HepG2 (cell line): ENCODE results near the gene HYAL2. TPM values are rescaled to one million over a fixed set of nuclear protein-coding genes. Genes with fewer than 3 reads are reported as not detected.
A peak's percentile ranks its signal among the peaks of the same experiment; 100 is the strongest.

Source experiments
- ATF2 ChIP-seq: sonication (generic); formaldehyde crosslinking; IDR thresholded peaks from 2 replicates; pipeline ENCODE4 v1.4.0; 2020; ENCODE audit warnings: missing genetic modification reagents
- ATF6 ChIP-seq: sonication (generic); formaldehyde crosslinking; conservative IDR thresholded peaks from 2 replicates; pipeline ENCODE4 v1.4.0; 2020; ENCODE audit warnings: missing genetic modification reagents
- ETS1 ChIP-seq: sonication (generic); formaldehyde crosslinking; IDR thresholded peaks from 2 replicates; pipeline ENCODE4 v1.4.0; 2020; ENCODE audit warnings: missing genetic modification reagents
- ETV5 ChIP-seq: IDR thresholded peaks from 2 replicates; pipeline ENCODE4 v1.6.1; 2018; ENCODE audit warnings: missing biosample characterization, missing genetic modification reagents, inconsistent platforms, borderline replicate concordance
- FOXK2 ChIP-seq: fragments of 450-650 bp; IDR thresholded peaks from 2 replicates; pipeline ENCODE4 v1.6.1; 2016
- GABPB1 ChIP-seq: IDR thresholded peaks from 2 replicates; pipeline ENCODE4 v1.6.1; 2016; ENCODE audit warnings: mild to moderate bottlenecking, missing genetic modification reagents, moderate library complexity, missing compliant biosample characterization
- JARID2 ChIP-seq: sonication (generic); formaldehyde crosslinking; IDR thresholded peaks from 2 replicates; pipeline ENCODE4 v1.8.1; 2023; ENCODE audit warnings: missing genetic modification reagents, inconsistent platforms; ENCODE audit not compliant: insufficient replicate concordance
- KLF16 ChIP-seq, 2 experiments: sonication (generic) in 1 of 2; formaldehyde crosslinking in 1 of 2; IDR thresholded peaks; 2 replicates each; pipeline versions ENCODE4 v1.6.1 to v1.8.0; 2016 to 2023; ENCODE audit warnings: missing genetic modification reagents in 2 of 2, missing compliant biosample characterization in 1 of 2
- MED8 ChIP-seq: sonication (generic); formaldehyde crosslinking; IDR thresholded peaks from 2 replicates; pipeline ENCODE4 v1.8.1; 2023; ENCODE audit warnings: mild to moderate bottlenecking, missing genetic modification reagents; ENCODE audit not compliant: insufficient replicate concordance
- MIER3 ChIP-seq: IDR thresholded peaks from 2 replicates; pipeline ENCODE4 v1.6.1; 2016; ENCODE audit warnings: missing compliant biosample characterization, borderline replicate concordance
- RCOR2 ChIP-seq: IDR thresholded peaks from 2 replicates; pipeline ENCODE4 v1.6.1; 2016; ENCODE audit warnings: missing biosample characterization, missing genetic modification reagents
- SIN3A ChIP-seq: IDR thresholded peaks from 2 replicates; pipeline ENCODE4 v1.6.1; 2011; ENCODE audit warnings: low read depth, mild to moderate bottlenecking, control low read depth, low read length, borderline replicate concordance
- SMAD9 ChIP-seq: sonication (generic); formaldehyde crosslinking; IDR thresholded peaks from 2 replicates; pipeline ENCODE4 v1.5.1; 2020; ENCODE audit warnings: mild to moderate bottlenecking, missing genetic modification reagents
- TAF1 ChIP-seq: sonication (generic); formaldehyde crosslinking; IDR thresholded peaks from 2 replicates; pipeline ENCODE4 v1.4.0; 2020; ENCODE audit warnings: missing genetic modification reagents
- ZNF138 ChIP-seq: sonication (generic); formaldehyde crosslinking; IDR thresholded peaks from 2 replicates; pipeline ENCODE4 v1.5.0; 2020; ENCODE audit warnings: mild to moderate bottlenecking, low read depth, missing genetic modification reagents
- ZNF292 ChIP-seq: sonication (generic); formaldehyde crosslinking; IDR thresholded peaks from 2 replicates; pipeline ENCODE4 v1.8.1; 2022; ENCODE audit warnings: mild to moderate bottlenecking, low read depth, missing genetic modification reagents, borderline replicate concordance
- ZNF451 ChIP-seq: sonication (generic); formaldehyde crosslinking; IDR thresholded peaks from 2 replicates; pipeline ENCODE4 v1.5.0; 2020; ENCODE audit warnings: mild to moderate bottlenecking, missing genetic modification reagents
- ZNF468 ChIP-seq: sonication (generic); formaldehyde crosslinking; IDR thresholded peaks from 2 replicates; pipeline ENCODE4 v1.8.0; 2022; ENCODE audit warnings: mild to moderate bottlenecking, moderate library complexity, missing genetic modification reagents
- ZNF768 ChIP-seq: sonication (generic); formaldehyde crosslinking; IDR thresholded peaks from 2 replicates; pipeline ENCODE4 v1.4.0; 2020; ENCODE audit warnings: missing genetic modification reagents
- polyA plus RNA-seq, 8 experiments: library from polyadenylated mRNA; depleted of rRNA in 3 of 8; stranded (reverse) in 7 of 8; unstranded in 1 of 8; fragments of >200 nt; fragmentation: Illumina TruSeq in 4 of 8; extraction: Trizol in 4 of 8; gene quantifications; 2 replicates each; pipeline versions ENCODE4 v1.2.1 to v1.2.3, GENCODE V29; 2011 to 2016; ENCODE audit warnings: low read depth in 4 of 8, missing spikeins in 1 of 8, mixed read lengths in 1 of 8; ENCODE audit not compliant: insufficient read depth in 1 of 8
- total RNA-seq, 5 experiments: library from RNA; depleted of rRNA; stranded (reverse); fragments of >200 nt; fragmentation: Illumina TruSeq; extraction: Trizol; gene quantifications; 2 replicates each; pipeline ENCODE4 v1.2.3, GENCODE V29; 2016; ENCODE audit warnings: low read depth in 1 of 5
- TF ChIP-seq, protein P1 (sequence below): sonication (generic); formaldehyde crosslinking; IDR thresholded peaks from 2 replicates; pipeline ENCODE4 v1.8.1; 2023; ENCODE audit warnings: missing genetic modification reagents, mild to moderate bottlenecking, borderline replicate concordance
- TF ChIP-seq, protein P2 (sequence below), 2 experiments: fragments of 450-650 bp in 1 of 2; sonication (generic) in 1 of 2; formaldehyde crosslinking; IDR thresholded peaks; 2 replicates each; pipeline versions ENCODE4 v1.5.0 to v1.8.0; 2020 to 2022; ENCODE audit warnings: mild to moderate bottlenecking in 1 of 2, missing genetic modification reagents in 1 of 2
- TF ChIP-seq, protein P3 (sequence below): IDR thresholded peaks from 2 replicates; pipeline ENCODE4 v1.6.1; 2018; ENCODE audit warnings: missing genetic modification reagents

HYAL2 gene
- total and polyA plus RNA-seq, 2 of the 13 experiments (the other 11 are each of a cell fraction or from before 2014, with no cell fraction given): 76.2 to 102 TPM

DNA sequence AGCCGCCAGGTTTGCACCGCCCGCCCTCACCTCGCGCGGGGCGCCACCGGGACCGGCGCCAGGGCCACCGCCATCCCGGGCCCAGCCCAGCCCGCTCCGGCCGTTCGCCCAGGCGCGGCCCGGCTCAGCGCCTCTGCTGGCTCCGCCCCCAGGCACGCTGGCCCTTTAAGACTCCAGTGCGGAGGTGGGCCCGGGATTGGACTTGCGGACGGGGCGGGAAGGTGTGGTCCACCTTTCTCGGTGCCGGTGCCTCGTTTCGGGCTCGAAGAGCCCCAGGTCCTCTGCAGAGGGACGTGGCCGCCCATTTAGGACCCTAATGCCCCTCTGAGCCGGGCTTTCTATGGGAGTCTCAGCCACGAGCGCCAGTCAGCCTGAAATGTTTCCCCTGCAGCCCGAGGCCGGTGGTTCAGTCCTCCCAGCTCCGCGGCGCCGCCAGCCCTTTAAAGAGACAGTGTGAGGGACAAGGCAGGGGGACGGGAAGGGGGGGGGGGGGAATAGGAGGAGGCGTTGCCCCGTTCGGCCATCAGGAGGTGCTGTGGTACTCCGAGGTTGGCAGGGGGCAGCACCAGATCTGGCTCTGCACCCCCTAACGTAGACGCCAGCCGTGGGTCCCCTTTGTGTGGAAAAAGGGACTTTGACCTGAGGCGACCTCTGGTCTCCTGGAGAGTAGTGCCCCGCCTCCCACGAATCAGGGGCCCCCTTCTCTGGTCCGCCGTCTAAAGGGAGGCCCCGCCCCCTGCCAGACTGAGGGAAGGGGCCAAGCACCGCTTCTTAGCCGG lies 1.0 kb downstream of the HYAL2 start (continued):
- TF ChIP-seq, protein P1, sequence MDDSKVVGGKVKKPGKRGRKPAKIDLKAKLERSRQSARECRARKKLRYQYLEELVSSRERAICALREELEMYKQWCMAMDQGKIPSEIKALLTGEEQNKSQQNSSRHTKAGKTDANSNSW: no peak; the same call in 1 of the 2 replicates
- TF ChIP-seq ZNF468 (CRISPR knock-in tag) (no peak), ETV5 (CRISPR knock-in tag) (0 out of 2 replicates have a peak, but pooled peaks have one; percentile 11), TAF1 (CRISPR knock-in tag) (0 out of 2 replicates have a peak, but pooled peaks have one; percentile 4), ZNF138 (CRISPR knock-in tag) (peak; percentile 55; the same call in 1 of the 2 replicates), SMAD9 (CRISPR knock-in tag) (no peak), SIN3A (peak; percentile 73; the same call in 1 of the 2 replicates), ZNF292 (no peak), FOXK2 (peak; percentile 99), MED8 (CRISPR knock-in tag) (no peak), RCOR2 (no peak), GABPB1 (CRISPR knock-in tag) (peak; percentile 42; the same call in 1 of the 2 replicates), ATF6 (CRISPR knock-in tag) (no peak), MIER3 (CRISPR knock-in tag) (no peak), KLF16 (CRISPR knock-in tag; IDR thresholded peaks at IDR 0.05) (peak in 1 of 2 experiments; percentile 11; a peak in 1 of 4 replicates), ZNF451 (0 out of 2 replicates have a peak, but pooled peaks have one; percentile 14), ZNF768 (peak; percentile 25; the same call in 1 of the 2 replicates), JARID2 (CRISPR knock-in tag) (no peak), ETS1 (CRISPR knock-in tag) (no peak), ATF2 (CRISPR knock-in tag) (peak; percentile 38; the same call in 1 of the 2 replicates)
- TF ChIP-seq, protein P2, sequence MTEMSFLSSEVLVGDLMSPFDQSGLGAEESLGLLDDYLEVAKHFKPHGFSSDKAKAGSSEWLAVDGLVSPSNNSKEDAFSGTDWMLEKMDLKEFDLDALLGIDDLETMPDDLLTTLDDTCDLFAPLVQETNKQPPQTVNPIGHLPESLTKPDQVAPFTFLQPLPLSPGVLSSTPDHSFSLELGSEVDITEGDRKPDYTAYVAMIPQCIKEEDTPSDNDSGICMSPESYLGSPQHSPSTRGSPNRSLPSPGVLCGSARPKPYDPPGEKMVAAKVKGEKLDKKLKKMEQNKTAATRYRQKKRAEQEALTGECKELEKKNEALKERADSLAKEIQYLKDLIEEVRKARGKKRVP (CRISPR knock-in tag; IDR thresholded peaks at IDR 0.05): no peak
- TF ChIP-seq, protein P3, sequence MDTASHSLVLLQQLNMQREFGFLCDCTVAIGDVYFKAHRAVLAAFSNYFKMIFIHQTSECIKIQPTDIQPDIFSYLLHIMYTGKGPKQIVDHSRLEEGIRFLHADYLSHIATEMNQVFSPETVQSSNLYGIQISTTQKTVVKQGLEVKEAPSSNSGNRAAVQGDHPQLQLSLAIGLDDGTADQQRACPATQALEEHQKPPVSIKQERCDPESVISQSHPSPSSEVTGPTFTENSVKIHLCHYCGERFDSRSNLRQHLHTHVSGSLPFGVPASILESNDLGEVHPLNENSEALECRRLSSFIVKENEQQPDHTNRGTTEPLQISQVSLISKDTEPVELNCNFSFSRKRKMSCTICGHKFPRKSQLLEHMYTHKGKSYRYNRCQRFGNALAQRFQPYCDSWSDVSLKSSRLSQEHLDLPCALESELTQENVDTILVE (CRISPR knock-in tag): no peak
